ENCODE measurements around the gene BCAP31. TPM values are rescaled to one million over a fixed set of nuclear protein-coding genes. Genes with fewer than 3 reads are reported as not detected.
"Not testable (repeated sequence)": the region's sequence is repeated elsewhere in the genome, so short reads cannot be mapped to it uniquely, and the experiment has no call there.

BCAP31 gene
- total and polyA plus RNA-seq, 9 donors = 53.7 to 195 (median 135) TPM

DNA sequence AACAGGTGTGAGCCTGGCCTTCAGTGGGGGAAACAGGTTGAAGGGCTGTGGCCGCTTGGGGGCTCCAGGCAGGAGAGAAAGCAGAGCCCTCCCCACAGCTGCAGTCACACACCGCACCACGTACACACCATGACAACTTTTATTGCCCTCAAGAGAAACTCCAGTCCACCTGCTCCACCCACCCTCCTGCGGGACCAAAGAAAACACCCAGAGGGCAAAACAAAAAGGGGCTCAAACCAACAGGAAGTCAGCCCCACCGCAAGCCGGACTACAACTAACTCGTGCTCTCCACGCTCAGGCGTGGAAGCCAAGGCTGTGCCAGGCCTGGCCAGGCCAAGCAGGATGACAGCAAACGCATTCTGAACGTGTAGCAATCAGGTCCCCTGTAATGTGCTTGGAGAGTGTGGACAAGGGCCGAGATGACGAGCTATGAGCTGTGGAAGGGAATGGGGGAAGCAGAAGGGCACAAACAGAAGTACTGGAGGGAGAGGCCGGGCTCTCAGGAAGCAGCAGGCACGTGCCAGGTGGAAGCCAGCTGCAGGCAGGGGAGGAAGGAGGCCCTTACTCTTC, 23.7 kb downstream of the BCAP31 start:
- no peak for DNase-seq
- H3K27me3 ChIP-seq = no peaks in the 10 kb centered on the region
- no peak for TF ChIP-seq EP300 (IDR thresholded peaks at IDR 0.05)
- TF ChIP-seq POLR2A (IDR thresholded peaks at IDR 0.05) = no peak
- TF ChIP-seq, protein P1, sequence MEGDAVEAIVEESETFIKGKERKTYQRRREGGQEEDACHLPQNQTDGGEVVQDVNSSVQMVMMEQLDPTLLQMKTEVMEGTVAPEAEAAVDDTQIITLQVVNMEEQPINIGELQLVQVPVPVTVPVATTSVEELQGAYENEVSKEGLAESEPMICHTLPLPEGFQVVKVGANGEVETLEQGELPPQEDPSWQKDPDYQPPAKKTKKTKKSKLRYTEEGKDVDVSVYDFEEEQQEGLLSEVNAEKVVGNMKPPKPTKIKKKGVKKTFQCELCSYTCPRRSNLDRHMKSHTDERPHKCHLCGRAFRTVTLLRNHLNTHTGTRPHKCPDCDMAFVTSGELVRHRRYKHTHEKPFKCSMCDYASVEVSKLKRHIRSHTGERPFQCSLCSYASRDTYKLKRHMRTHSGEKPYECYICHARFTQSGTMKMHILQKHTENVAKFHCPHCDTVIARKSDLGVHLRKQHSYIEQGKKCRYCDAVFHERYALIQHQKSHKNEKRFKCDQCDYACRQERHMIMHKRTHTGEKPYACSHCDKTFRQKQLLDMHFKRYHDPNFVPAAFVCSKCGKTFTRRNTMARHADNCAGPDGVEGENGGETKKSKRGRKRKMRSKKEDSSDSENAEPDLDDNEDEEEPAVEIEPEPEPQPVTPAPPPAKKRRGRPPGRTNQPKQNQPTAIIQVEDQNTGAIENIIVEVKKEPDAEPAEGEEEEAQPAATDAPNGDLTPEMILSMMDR (IDR thresholded peaks at IDR 0.05) = no peak
- intact Hi-C loops (cut with DNase I) = no loop called here
- 74 to 81% (median 76%) methylated on average over 15 of the region's 15 CpGs for WGBS, 3 donors
- no peaks in the 10 kb centered on the region for H3K4me1 ChIP-seq (ENCODE audit: insufficient read depth)
- H3K4me3 ChIP-seq = no peak overlapping the region
- no peaks in the 10 kb centered on the region for H3K9me3 ChIP-seq
- H3K27ac ChIP-seq = no peak overlapping the region
- H3K36me3 ChIP-seq = no peaks in the 10 kb centered on the region

DNA sequence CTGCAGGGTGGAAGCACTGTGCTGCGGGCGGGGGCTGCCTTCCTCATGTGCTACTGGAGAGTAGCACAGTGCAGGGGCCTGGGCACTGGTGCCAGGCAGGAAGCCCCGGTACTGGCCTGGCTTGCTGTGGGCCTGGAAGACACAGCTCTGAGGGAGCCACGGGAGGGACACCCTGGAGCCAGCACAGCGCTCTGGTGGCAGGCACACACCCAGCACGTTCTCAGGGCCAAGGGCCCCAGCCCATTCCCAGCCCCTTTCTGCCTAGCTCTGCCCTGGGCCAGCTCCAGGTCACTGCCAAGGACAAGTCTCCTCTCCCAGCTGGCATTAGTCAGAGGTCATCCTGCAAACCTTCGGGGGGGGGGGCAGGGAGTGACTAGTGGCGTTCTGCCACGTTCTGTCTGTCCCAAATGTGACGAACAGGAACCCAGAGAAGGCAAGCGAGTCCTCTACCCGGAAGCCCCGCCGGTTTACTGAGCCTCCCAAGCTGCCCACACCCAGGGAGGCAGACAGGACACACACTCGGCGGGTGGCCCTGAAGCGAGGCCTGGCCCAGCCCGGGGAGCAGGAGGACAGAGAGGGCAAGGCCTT, 24.3 kb downstream of the BCAP31 start:
- H3K27ac ChIP-seq; H3K4me1 ChIP-seq (ENCODE audit: insufficient read depth); intact Hi-C loops (cut with DNase I); H3K36me3 ChIP-seq; H3K9me3 ChIP-seq; H3K4me3 ChIP-seq; H3K27me3 ChIP-seq; DNase-seq: not testable (repeated sequence)
- WGBS, 3 donors = 64 to 82% (median 64%) methylated on average over 18 of the region's 18 CpGs

DNA sequence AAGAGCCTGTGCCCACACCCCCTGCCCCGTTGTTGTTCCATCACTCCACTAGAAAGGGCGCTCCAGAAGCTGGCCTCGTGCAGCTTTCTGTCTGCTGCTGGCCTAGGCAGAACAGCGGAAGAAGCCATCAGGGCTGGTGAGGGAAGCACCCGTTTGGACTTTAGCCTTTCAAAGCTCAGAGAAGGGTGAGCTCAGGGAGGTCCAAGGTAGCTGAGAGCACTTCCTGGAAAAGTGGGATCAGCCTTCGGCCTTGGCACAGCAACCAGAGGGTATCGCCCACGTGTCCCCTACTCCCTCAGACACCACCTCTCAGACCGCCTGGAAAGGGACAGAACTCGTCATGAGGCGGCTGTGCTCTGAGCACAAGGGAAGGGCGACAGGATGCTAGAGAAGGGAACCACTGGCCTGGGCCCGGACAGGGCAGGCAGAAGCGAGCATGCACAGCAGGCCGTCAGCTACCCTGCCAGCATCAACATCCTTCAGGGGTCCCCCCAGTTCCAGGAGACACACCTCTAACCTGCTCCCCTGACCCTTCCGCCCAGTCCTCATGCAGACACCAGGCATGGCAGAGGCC, 24.9 kb downstream of the BCAP31 start:
- 79 to 85% (median 82%) methylated on average over 16 of the region's 16 CpGs for WGBS, 3 donors
- intact Hi-C loops (cut with DNase I); H3K27me3 ChIP-seq; H3K4me3 ChIP-seq; H3K9me3 ChIP-seq; DNase-seq; H3K27ac ChIP-seq; H3K4me1 ChIP-seq (ENCODE audit: insufficient read depth); H3K36me3 ChIP-seq: not testable (repeated sequence)

DNA sequence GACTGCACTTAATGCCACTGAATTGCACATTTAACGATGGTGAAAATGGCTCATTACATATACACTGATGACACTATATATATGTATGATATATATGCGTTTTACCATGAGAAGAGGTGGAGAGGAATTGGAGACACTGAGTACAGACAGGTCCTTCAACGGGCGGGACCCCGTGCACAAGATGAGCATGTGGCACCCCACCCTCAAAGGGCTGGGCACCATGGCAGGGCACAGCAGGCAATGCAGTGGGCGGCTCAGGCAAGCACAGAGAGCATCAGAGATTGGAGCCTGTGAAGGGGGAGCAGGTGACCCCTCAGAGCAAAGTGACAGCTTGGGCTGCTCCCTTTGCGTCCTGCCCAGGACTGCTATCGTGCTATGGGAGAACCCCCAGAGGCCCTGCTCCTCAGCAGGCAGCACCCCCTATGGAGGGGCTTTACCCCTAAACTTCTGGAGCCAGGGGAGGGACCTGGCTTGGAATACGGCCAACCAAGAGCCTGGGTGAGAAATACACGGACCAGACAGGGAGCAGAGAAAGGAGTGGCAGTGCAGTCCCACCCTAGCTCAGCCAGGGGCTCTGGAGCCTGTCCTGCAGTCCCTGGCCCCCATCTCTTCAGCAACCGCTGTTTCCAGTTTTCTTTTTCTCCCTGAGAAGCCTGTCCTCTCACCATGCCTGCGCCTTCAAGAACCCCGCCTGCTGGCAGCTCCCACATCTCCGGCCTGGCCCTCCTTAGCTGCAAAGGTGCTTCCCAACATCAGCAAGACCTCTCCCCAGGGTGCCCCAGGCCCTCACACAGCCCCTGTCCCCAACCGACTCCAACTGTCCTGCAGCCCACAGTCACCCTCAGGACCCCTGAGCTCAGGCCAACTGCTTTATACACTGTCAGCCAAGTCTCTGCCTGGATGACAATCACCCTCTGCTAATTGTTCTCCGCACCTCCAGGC, 26.0 kb downstream of the BCAP31 start:
- WGBS, 3 donors = 77 to 87% (median 86%) methylated on average over 14 to 16 of the region's 16 CpGs
- Histone ChIP-seq H3K4me3 (no peak overlapping the region), H3K9me3 (no peaks in the 10 kb centered on the region), H3K36me3 (no peaks in the 10 kb centered on the region), H3K27ac (no peak overlapping the region), H3K4me1 (ENCODE audit: insufficient read depth) (no peaks in the 10 kb centered on the region), H3K27me3 (no peaks in the 10 kb centered on the region)
- intact Hi-C loops (cut with DNase I) = no loop called here
- DNase-seq = no peak
- TF ChIP-seq, protein P1 (IDR thresholded peaks at IDR 0.05) = no peak
- TF ChIP-seq POLR2A (IDR thresholded peaks at IDR 0.05) = no peak
- TF ChIP-seq EP300 (IDR thresholded peaks at IDR 0.05) = no peak

DNA sequence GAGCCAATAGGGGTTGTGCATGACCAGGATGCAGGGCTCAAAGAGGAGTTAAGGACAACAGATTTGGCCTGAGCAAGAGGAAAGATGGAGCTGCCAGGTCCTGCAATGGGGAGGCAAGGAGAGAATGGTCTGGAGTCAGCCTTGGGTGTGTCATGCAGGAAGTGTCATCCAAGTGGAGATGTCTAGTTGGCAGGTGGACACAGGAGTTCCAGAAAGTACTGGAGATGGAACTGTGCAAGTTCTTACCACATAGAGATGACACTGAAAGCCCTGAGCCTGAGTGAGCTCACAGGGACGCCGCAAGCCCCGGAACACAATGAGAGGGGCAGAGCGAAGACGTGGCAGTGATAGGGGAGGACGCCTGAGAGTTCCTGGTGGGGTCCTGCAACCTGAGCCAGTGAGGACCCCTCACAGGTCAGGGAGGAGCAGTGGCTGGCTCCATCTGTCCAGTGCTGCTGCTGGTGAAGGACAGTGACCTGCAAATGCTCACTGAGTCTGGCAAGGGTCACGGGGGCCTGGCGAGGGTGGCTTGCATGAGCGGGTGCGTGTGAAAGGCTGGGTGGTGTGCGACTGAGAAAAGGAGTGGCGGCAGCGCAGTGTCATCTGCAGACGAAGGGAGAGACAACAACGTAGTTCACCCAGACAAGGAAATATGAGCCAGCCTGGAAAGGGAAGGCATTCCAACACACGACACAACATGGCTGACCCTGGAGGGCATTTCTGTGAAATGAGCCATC, 27.0 kb downstream of the BCAP31 start:
- H3K27me3 ChIP-seq; H3K4me3 ChIP-seq; H3K9me3 ChIP-seq; H3K27ac ChIP-seq; DNase-seq; H3K36me3 ChIP-seq; intact Hi-C loops (cut with DNase I); H3K4me1 ChIP-seq (ENCODE audit: insufficient read depth): not testable (repeated sequence)
- WGBS, 3 donors = 84 to 91% (median 88%) methylated on average over 16 of the region's 16 CpGs

DNA sequence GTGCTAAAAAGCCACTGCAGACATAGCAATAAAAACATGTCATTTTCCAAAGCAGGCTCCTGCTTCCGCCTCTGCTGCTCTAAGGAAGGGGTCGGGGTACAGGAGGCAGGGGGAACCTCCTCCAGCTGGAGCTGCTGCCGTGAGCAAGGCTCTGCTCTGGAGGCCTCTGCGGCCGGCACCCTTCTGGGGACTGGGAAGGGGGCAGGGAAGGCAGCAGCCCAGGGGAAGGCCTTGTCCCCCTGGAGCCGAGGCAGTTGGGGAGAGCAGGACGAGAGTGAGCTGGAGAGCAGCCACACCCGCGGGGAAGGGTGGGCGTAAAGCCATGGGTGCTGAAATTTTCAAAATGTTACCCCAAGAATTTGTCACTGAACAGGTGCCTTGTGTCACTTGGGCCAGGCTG, 27.6 kb downstream of the BCAP31 start:
- WGBS, 3 donors = 76 to 84% (median 78%) methylated on average over 10 of the region's 10 CpGs
- H3K9me3 ChIP-seq; H3K36me3 ChIP-seq; H3K4me1 ChIP-seq (ENCODE audit: insufficient read depth); DNase-seq; intact Hi-C loops (cut with DNase I); H3K4me3 ChIP-seq; H3K27me3 ChIP-seq; H3K27ac ChIP-seq: not testable (repeated sequence)

Measured in ovary (tissue), 9 donors.